ENCODE results near the gene ERCC1. TPM values are rescaled to one million over a fixed set of nuclear protein-coding genes. Genes with fewer than 3 reads are reported as not detected.

The ERCC1 gene
- total and polyA plus RNA-seq, 4 donors, result 19.2 to 28.7 (median 22.0) TPM

DNA sequence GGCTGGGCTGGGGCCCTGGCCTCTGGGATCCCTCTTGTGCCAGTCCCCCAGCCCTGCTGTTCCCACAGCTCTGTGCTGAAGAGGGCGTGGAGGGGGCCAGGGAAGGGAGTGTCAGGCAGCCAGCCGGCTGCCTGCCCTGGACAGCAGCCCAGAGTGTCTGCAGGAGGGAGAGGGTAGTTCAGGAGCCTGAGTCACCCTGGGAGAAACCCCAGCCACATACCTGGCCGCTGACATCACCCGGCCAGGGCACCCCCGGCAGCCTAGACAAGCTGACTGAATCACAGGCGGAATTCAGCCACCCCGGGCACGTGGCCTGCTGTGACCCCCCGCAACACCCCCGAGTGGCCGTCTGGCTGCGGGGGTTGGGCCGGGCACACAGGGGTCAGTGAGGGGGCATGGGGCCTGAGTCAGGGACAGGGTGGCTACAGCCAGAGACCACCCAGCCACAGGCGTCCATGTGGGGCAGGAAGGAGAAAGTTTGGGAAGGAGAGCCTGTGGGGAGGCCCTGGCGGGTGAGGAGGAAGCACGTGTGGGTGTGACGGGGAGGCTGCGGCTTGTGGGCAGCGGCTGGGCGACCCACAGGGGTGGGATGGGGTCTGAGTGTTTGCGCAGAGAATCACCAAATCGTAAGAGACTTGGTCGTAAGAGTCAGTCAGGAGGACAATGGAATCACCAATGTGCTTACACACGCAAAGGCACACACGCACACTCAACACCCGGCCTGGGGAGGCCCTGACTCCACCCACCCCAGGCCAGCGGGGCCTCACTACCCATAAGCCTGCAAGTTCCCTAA lies 32.2 kb upstream of the ERCC1 start:
- peak overlapping the region; percentile 51 to 64 for H3K27ac ChIP-seq (ENCODE audit: low read depth in 1 of 2, low read length in 2 of 2)
- peak overlapping the region in 1 of 2 donors; percentile 54 for H3K9ac ChIP-seq (ENCODE audit: low read depth in 1 of 2, low read length in 2 of 2)
- no peak overlapping the region for H3K4me3 ChIP-seq (ENCODE audit: low read depth in 1 of 3, low read length in 3 of 3)

DNA sequence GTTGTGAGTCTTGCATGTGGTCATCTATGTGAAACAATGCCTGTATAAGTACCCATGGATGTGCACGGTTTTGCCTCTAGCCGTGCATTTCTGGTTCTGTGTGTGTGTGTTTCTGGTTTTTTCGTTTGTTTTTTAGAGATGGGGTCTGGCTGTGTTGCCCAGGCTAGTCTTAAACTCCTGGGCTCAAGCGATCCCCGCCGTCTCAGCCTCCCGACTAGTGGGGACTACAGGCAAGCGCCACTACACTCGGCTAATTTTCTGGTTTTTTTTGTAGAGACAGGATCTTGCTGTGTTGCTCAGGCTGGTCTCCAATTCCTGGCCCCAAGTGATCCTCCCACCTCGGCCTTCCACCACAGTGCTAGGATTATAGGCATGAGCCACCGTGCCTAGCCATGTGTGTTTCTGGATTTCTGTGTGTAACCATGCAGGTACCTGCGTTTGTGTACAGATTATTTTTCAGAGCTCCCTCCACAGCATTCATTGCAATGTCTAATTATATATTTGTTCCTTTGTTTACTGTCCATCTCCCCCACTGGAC lies 28.2 kb upstream of the ERCC1 start:
- Histone ChIP-seq H3K36me3 (ENCODE audit: control insufficient read depth in 4 of 4, insufficient read depth in 3 of 4, low read depth in 1 of 4, low read length in 3 of 4) (no peaks in the 10 kb centered on the region), H3K27ac (ENCODE audit: low read depth in 1 of 2, low read length in 2 of 2) (peak overlapping the region in 1 of 2 donors; percentile 36), H3K9ac (ENCODE audit: low read depth in 1 of 2, low read length in 2 of 2) (no peak overlapping the region), H3K27me3 (ENCODE audit: control insufficient read depth in 4 of 4, insufficient read depth in 4 of 4, low read length in 3 of 4) (no peaks in the 10 kb centered on the region), H3K9me3 (ENCODE audit: control insufficient read depth in 4 of 4, low read length in 3 of 4) (no peaks in the 10 kb centered on the region), H3K4me1 (ENCODE audit: control insufficient read depth in 4 of 4, insufficient read depth in 4 of 4, low read length in 3 of 4) (peaks cover 0 to 15% (median 6%) of the 10 kb centered on the region in 4 donors), H3K4me3 (ENCODE audit: low read depth in 1 of 3, low read length in 3 of 3) (no peak overlapping the region)
- WGBS, result 80% methylated on average over 12 of the region's 12 CpGs
- no peak for DNase-seq (ENCODE audit: low spot score)
- TF ChIP-seq SP1 (IDR thresholded peaks at IDR 0.05) (no peak), HNF4G (IDR thresholded peaks at IDR 0.05) (no peak), YY1 (IDR thresholded peaks at IDR 0.05) (no peak), RXRA (IDR thresholded peaks at IDR 0.05) (no peak), TAF1 (conservative IDR thresholded peaks at IDR 0.05) (no peak)
- TF ChIP-seq, protein P1, sequence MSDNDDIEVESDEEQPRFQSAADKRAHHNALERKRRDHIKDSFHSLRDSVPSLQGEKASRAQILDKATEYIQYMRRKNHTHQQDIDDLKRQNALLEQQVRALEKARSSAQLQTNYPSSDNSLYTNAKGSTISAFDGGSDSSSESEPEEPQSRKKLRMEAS (IDR thresholded peaks at IDR 0.05), result no peak
- TF ChIP-seq, protein P2, sequence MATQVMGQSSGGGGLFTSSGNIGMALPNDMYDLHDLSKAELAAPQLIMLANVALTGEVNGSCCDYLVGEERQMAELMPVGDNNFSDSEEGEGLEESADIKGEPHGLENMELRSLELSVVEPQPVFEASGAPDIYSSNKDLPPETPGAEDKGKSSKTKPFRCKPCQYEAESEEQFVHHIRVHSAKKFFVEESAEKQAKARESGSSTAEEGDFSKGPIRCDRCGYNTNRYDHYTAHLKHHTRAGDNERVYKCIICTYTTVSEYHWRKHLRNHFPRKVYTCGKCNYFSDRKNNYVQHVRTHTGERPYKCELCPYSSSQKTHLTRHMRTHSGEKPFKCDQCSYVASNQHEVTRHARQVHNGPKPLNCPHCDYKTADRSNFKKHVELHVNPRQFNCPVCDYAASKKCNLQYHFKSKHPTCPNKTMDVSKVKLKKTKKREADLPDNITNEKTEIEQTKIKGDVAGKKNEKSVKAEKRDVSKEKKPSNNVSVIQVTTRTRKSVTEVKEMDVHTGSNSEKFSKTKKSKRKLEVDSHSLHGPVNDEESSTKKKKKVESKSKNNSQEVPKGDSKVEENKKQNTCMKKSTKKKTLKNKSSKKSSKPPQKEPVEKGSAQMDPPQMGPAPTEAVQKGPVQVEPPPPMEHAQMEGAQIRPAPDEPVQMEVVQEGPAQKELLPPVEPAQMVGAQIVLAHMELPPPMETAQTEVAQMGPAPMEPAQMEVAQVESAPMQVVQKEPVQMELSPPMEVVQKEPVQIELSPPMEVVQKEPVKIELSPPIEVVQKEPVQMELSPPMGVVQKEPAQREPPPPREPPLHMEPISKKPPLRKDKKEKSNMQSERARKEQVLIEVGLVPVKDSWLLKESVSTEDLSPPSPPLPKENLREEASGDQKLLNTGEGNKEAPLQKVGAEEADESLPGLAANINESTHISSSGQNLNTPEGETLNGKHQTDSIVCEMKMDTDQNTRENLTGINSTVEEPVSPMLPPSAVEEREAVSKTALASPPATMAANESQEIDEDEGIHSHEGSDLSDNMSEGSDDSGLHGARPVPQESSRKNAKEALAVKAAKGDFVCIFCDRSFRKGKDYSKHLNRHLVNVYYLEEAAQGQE (IDR thresholded peaks at IDR 0.05), result no peak
- TF ChIP-seq, protein P3, sequence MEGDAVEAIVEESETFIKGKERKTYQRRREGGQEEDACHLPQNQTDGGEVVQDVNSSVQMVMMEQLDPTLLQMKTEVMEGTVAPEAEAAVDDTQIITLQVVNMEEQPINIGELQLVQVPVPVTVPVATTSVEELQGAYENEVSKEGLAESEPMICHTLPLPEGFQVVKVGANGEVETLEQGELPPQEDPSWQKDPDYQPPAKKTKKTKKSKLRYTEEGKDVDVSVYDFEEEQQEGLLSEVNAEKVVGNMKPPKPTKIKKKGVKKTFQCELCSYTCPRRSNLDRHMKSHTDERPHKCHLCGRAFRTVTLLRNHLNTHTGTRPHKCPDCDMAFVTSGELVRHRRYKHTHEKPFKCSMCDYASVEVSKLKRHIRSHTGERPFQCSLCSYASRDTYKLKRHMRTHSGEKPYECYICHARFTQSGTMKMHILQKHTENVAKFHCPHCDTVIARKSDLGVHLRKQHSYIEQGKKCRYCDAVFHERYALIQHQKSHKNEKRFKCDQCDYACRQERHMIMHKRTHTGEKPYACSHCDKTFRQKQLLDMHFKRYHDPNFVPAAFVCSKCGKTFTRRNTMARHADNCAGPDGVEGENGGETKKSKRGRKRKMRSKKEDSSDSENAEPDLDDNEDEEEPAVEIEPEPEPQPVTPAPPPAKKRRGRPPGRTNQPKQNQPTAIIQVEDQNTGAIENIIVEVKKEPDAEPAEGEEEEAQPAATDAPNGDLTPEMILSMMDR (IDR thresholded peaks at IDR 0.05; ENCODE audit: low read depth, low read length, missing input control), result no peak

More for the DNA sequence above, 32.2 kb upstream of the ERCC1 start:
- TF ChIP-seq, protein P4, sequence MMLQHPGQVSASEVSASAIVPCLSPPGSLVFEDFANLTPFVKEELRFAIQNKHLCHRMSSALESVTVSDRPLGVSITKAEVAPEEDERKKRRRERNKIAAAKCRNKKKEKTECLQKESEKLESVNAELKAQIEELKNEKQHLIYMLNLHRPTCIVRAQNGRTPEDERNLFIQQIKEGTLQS (IDR thresholded peaks at IDR 0.05), result peak; percentile 92
- TF ChIP-seq RXRA (IDR thresholded peaks at IDR 0.05) (peak in 1 of 2 donors; percentile 44), GABPA (IDR thresholded peaks at IDR 0.05 in 1 of 2, conservative IDR thresholded peaks at IDR 0.05 in 1 of 2) (peak in 1 of 2 donors; percentile 14), EGR1 (IDR thresholded peaks at IDR 0.05; ENCODE audit: low read depth in 2 of 2) (no peak), HNF4A (conservative IDR thresholded peaks at IDR 0.05) (peak in 1 of 2 donors; percentile 31), RAD21 (IDR thresholded peaks at IDR 0.05) (peak in 1 of 2 donors; percentile 11), FOXA1 (IDR thresholded peaks at IDR 0.05) (no peak), JUND (IDR thresholded peaks at IDR 0.05) (peak; percentile 97 to 99), TAF1 (conservative IDR thresholded peaks at IDR 0.05) (no peak), SP1 (IDR thresholded peaks at IDR 0.05) (peak; percentile 57)
- TF ChIP-seq, protein P2 (IDR thresholded peaks at IDR 0.05), result peak; percentile 56
- TF ChIP-seq, protein P1 (IDR thresholded peaks at IDR 0.05), result no peak
- Histone ChIP-seq H3K36me3 (ENCODE audit: control insufficient read depth in 4 of 4, insufficient read depth in 3 of 4, low read depth in 1 of 4, low read length in 3 of 4) (no peaks in the 10 kb centered on the region), H3K4me1 (ENCODE audit: control insufficient read depth in 4 of 4, insufficient read depth in 4 of 4, low read length in 3 of 4) (peaks cover 0 to 8% (median 5%) of the 10 kb centered on the region in 4 donors), H3K27me3 (ENCODE audit: control insufficient read depth in 4 of 4, insufficient read depth in 4 of 4, low read length in 3 of 4) (no peaks in the 10 kb centered on the region), H3K9me3 (ENCODE audit: control insufficient read depth in 4 of 4, low read length in 3 of 4) (no peaks in the 10 kb centered on the region)
- 34% methylated on average over 27 of the region's 27 CpGs for WGBS
- DNase-seq (ENCODE audit: low spot score), result peak; percentile 52
